CD8-positive, alpha-beta memory T cell (primary cell): ENCODE data around the gene DENND1B. TPM values are rescaled to one million over a fixed set of nuclear protein-coding genes. Genes with fewer than 3 reads are reported as not detected.
A peak's percentile ranks its signal among the peaks of the same experiment; 100 is the strongest.

ENCODE experiments used
- CTCF ChIA-PET: fragments of 350-600 bp; sonication (Branson Sonifier 250); formaldehyde crosslinking; loops from one replicate; lab custom pipeline; 2021; ENCODE audit warnings: antibody characterized with exemption; lab: Charles Lee
- POLR2A ChIA-PET: fragments of 350-600 bp; sonication (Branson Sonifier 250); formaldehyde crosslinking; loops from one replicate; lab custom pipeline; 2021; ENCODE audit warnings: antibody characterized with exemption; lab: Charles Lee
- DNase-seq, 5 donors: peaks; one replicate each; pipeline versions ENCODE4 v3.0.0 to v3.0.0-alpha.2; 2020 to 2022; ENCODE audit warnings: mixed read lengths in 1 of 5
- H3K27ac ChIP-seq: one replicate; pipeline ENCODE4 v1.7.0; 2013; ENCODE audit warnings: low read depth, mild to moderate bottlenecking, low read length, moderate library complexity
- H3K27me3 ChIP-seq: 2 replicates; pipeline ENCODE4 v1.7.0; 2013; ENCODE audit warnings: low read length, mild to moderate bottlenecking; ENCODE audit not compliant: insufficient read depth, poor library complexity, severe bottlenecking
- H3K36me3 ChIP-seq: 2 replicates; pipeline ENCODE4 v1.7.0; 2013; ENCODE audit warnings: mild to moderate bottlenecking, low read length, moderate library complexity; ENCODE audit not compliant: insufficient read depth
- H3K4me1 ChIP-seq: 2 replicates; pipeline ENCODE4 v1.7.0; 2013; ENCODE audit warnings: mild to moderate bottlenecking, low read length, moderate library complexity; ENCODE audit not compliant: insufficient read depth
- H3K4me3 ChIP-seq: 2 replicates; pipeline ENCODE4 v1.7.0; 2013; ENCODE audit warnings: mild to moderate bottlenecking, low read length
- H3K9me3 ChIP-seq: 2 replicates; pipeline ENCODE4 v1.7.0; 2013; ENCODE audit warnings: mild to moderate bottlenecking, low read length
- H3K27ac Mint-ChIP-seq, 8 donors: one replicate each; pipeline ENCODE4 v1.8.0; 2020 to 2021; ENCODE audit warnings: mixed read lengths in 8 of 8, mild to moderate bottlenecking in 6 of 8, inconsistent platforms in 3 of 8, moderate library complexity in 3 of 8
- H3K27me3 Mint-ChIP-seq, 2 donors: one replicate each; pipeline ENCODE4 v1.8.0; 2020 to 2021; ENCODE audit warnings: mixed read lengths in 2 of 2, mild to moderate bottlenecking in 1 of 2, moderate library complexity in 1 of 2
- H3K36me3 Mint-ChIP-seq, 3 donors: one replicate each; pipeline ENCODE4 v1.8.0; 2020 to 2021; ENCODE audit warnings: mixed read lengths in 3 of 3, inconsistent platforms in 1 of 3, mild to moderate bottlenecking in 1 of 3
- H3K4me1 Mint-ChIP-seq, 3 donors: one replicate each; pipeline ENCODE4 v1.8.0; 2020 to 2021; ENCODE audit warnings: mixed read lengths in 3 of 3, inconsistent platforms in 1 of 3, mild to moderate bottlenecking in 1 of 3
- H3K4me3 Mint-ChIP-seq, 7 donors: one replicate each; pipeline ENCODE4 v1.8.0; 2020 to 2021; ENCODE audit warnings: mixed read lengths in 7 of 7, mild to moderate bottlenecking in 6 of 7, moderate library complexity in 4 of 7, inconsistent platforms in 2 of 7
- H3K9me3 Mint-ChIP-seq, 5 donors: one replicate each; pipeline ENCODE4 v1.8.0; 2020 to 2022; ENCODE audit warnings: mixed read lengths in 5 of 5, mild to moderate bottlenecking in 3 of 5, moderate library complexity in 2 of 5, inconsistent platforms in 1 of 5
- polyA plus RNA-seq: library from polyadenylated mRNA; unstranded; fragments of 300-500 nt; fragmentation: Illumina TruSeq; gene quantifications from one replicate; pipeline ENCODE4 v1.2.3, GENCODE V29; 2021
- total RNA-seq, 2 experiments: library from RNA; stranded (reverse); gene quantifications; one replicate each; pipeline ENCODE4 v1.2.3, GENCODE V29; 2021

Gene DENND1B
- total and polyA plus RNA-seq, 3 experiments from 2014 or later = 10.6 to 14.8 (median 12.0) TPM

DNA sequence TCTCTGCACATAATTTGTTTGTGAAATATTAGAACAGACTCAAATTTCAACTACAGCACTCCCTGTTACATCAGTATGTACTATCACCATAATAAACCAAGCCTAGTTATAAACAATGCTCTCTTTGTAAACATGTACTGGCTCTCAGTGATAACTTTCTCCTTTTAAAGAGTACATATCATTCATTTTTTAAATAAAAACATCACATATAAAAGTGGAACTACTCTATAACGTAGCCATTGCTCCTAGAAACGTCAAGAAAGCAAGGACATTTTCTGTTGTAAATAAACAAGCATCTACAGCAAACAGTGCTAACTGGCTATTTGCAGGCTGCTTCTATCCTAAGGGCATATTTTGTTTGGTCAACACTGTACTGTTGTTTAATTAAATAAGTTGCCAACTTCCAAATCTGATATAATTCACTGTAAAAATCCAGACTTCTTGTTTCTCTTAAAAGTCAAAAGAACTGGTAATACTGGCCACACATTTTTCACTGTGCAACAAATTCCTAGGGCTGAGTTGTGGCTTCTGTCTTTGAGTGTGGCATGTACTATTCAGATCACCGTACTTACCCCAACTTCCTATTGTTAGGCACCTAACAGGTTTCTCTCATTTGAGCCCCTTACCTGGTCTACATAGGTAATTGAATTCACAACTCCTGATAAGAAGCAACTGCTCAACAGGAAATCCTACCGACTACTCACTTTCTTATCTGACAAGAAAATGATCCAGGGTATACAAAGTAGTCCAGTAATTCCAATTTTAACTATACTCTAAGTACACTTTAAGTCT, 111.9 kb downstream of the DENND1B start:
- peak overlapping the region in 1 of 8 donors; percentile 19 for H3K27ac Mint-ChIP-seq
- ChIA-PET POLR2A (no interaction called here), CTCF (no interaction called here)
- no peak overlapping the region for H3K4me3 ChIP-seq
- no peaks in the 10 kb centered on the region for H3K27me3 ChIP-seq
- H3K9me3 Mint-ChIP-seq = no peaks in the 10 kb centered on the region
- no peak overlapping the region for H3K27ac ChIP-seq
- no peaks in the 10 kb centered on the region for H3K9me3 ChIP-seq
- DNase-seq = no peak
- H3K4me1 Mint-ChIP-seq = peaks cover 15 to 37% (median 25%) of the 10 kb centered on the region in 3 donors
- no peaks in the 10 kb centered on the region for H3K27me3 Mint-ChIP-seq
- peaks cover 0 to 2% (median 0%) of the 10 kb centered on the region in 3 donors for H3K36me3 Mint-ChIP-seq
- H3K36me3 ChIP-seq = no peaks in the 10 kb centered on the region
- H3K4me1 ChIP-seq = peaks cover 5% of the 10 kb centered on the region
- H3K4me3 Mint-ChIP-seq = no peak overlapping the region

DNA sequence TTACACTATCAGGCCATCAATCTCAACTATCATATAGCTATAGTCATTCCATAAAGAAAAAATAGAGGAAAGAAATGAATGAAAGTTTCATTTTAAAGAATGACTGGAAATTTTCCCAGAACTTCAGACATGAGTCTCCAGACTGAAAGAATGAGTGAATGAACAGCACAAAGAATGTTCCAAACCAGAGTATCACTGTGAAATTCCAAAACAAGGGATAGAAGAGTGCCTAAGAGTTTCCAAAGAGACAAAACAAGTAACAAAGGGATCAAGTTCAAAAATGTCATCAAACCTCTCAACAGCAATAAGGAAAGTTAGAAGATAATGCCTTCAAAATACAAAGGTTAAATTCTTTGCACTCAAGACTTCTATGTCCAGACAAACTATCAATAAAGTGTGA, 114.9 kb downstream of the DENND1B start:
- Histone ChIP-seq H3K27me3 (no peaks in the 10 kb centered on the region), H3K9me3 (no peaks in the 10 kb centered on the region), H3K27ac (no peak overlapping the region), H3K4me1 (peaks cover 5% of the 10 kb centered on the region), H3K36me3 (no peaks in the 10 kb centered on the region), H3K4me3 (no peak overlapping the region)
- peaks cover 17 to 44% (median 29%) of the 10 kb centered on the region in 3 donors for H3K4me1 Mint-ChIP-seq
- DNase-seq = no peak
- peak overlapping the region in 3 of 8 donors; percentile 0 to 32 (median 12) for H3K27ac Mint-ChIP-seq
- no peaks in the 10 kb centered on the region for H3K27me3 Mint-ChIP-seq
- peaks cover 10 to 20% (median 12%) of the 10 kb centered on the region in 3 donors for H3K36me3 Mint-ChIP-seq
- no peak overlapping the region for H3K4me3 Mint-ChIP-seq
- CTCF ChIA-PET = no interaction called here
- POLR2A ChIA-PET = no interaction called here
- no peaks in the 10 kb centered on the region for H3K9me3 Mint-ChIP-seq

DNA sequence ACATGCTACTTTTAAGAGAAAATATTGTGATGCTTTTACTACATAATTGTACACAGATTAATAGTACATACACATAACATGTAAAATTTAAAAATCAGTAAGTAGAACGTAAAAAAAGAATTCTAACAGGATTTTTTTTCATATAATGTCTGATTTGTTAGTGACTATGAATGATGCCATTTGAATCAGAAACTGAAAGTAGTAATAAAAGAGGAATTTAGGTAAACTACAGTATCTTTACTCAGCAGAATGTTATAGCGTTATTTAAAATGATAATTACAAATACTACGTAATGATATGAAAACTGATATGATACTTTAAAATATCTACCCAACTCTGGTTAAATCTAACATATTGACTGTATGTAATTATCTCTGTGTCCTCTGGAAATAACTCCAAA, 116.1 kb downstream of the DENND1B start:
- Histone ChIP-seq H3K4me1 (peaks cover 5% of the 10 kb centered on the region), H3K36me3 (no peaks in the 10 kb centered on the region), H3K9me3 (no peaks in the 10 kb centered on the region), H3K4me3 (no peak overlapping the region), H3K27ac (no peak overlapping the region), H3K27me3 (no peaks in the 10 kb centered on the region)
- POLR2A ChIA-PET = no interaction called here
- Mint-ChIP-seq H3K4me1 (peaks cover 17 to 39% (median 26%) of the 10 kb centered on the region in 3 donors), H3K9me3 (no peaks in the 10 kb centered on the region), H3K27ac (no peak overlapping the region), H3K27me3 (no peaks in the 10 kb centered on the region), H3K36me3 (peaks cover 12 to 22% (median 13%) of the 10 kb centered on the region in 3 donors), H3K4me3 (peak overlapping the region in 3 of 7 donors; percentile 1 to 49 (median 37))
- CTCF ChIA-PET = no interaction called here
- no peak for DNase-seq

DNA sequence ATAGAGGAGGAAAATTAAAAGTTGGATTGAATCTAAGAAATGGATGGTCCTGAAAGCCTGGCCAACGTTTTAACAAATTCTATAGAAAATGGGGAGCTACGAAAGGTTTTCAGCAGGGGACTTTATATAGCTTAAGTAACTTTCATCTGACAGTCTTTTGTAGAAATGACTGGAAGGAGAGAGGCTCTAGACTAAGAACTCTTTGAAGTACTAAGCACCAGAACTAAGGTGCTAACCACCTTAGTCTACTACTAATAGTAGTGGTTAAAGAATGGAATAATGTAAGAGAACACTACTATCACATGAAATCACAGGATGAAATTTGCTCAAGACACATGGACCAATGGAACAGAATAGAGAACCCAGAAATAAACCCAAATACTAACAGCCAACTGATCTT, 126.1 kb downstream of the DENND1B start:
- Histone ChIP-seq H3K4me3 (no peak overlapping the region), H3K4me1 (no peaks in the 10 kb centered on the region), H3K27ac (no peak overlapping the region), H3K36me3 (no peaks in the 10 kb centered on the region), H3K9me3 (no peaks in the 10 kb centered on the region), H3K27me3 (no peaks in the 10 kb centered on the region)
- Mint-ChIP-seq H3K27me3 (no peaks in the 10 kb centered on the region), H3K9me3 (no peaks in the 10 kb centered on the region), H3K4me3 (no peak overlapping the region), H3K36me3 (peaks cover 13 to 27% (median 15%) of the 10 kb centered on the region in 3 donors), H3K4me1 (peaks cover 8 to 21% (median 20%) of the 10 kb centered on the region in 3 donors), H3K27ac (no peak overlapping the region)
- no peak for DNase-seq
- ChIA-PET POLR2A (no interaction called here), CTCF (no interaction called here)

DNA sequence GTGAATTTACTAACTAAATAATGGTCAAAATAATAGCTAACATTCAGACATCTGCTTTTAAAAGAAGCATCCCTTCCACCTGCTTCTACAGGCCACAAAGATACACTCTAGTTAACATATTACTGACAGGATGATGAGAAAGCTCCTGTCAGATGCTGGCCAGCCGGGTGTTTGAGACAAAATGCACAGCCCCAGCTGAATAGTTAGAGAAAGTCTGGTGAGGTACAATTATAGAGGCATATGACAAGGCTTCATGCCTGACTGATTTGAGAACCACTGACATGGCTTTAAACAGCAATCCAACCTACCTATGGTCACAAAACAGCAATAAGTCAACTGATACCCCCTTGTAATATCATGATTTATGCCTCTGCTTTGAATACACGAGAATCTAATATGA, 137.0 kb downstream of the DENND1B start:
- POLR2A ChIA-PET = no interaction called here
- no peak for DNase-seq

DNA sequence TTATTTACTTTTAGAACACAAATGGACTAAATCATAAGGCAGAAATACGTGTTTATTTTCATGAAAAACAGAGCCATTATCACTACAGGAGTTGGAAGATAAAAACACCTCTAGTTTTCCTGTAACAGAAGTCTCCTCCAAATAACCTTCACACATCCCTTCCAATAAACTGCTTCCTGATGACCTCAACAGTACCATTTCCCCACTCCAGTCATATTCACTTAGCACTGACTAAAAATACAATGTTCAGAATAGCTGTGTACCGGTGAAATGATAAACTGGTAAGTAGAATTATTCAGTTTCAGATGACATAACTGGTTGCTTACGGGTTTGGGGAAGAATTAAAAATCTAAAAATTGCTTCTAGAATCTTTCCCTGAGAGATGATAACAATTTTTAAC, 137.9 kb downstream of the DENND1B start:
- no peaks in the 10 kb centered on the region for H3K27me3 Mint-ChIP-seq
- CTCF ChIA-PET = no interaction called here
- H3K4me3 Mint-ChIP-seq = no peak overlapping the region

More for the DNA sequence above, 137.0 kb downstream of the DENND1B start:
- Mint-ChIP-seq H3K27me3 (no peaks in the 10 kb centered on the region), H3K4me1 (peaks cover 1 to 4% (median 1%) of the 10 kb centered on the region in 3 donors), H3K4me3 (no peak overlapping the region), H3K9me3 (no peaks in the 10 kb centered on the region), H3K27ac (no peak overlapping the region), H3K36me3 (peaks cover 14 to 56% (median 16%) of the 10 kb centered on the region in 3 donors)
- Histone ChIP-seq H3K27ac (no peak overlapping the region), H3K9me3 (no peaks in the 10 kb centered on the region), H3K4me1 (no peaks in the 10 kb centered on the region), H3K36me3 (no peaks in the 10 kb centered on the region), H3K4me3 (no peak overlapping the region), H3K27me3 (no peaks in the 10 kb centered on the region)
- CTCF ChIA-PET = no interaction called here

DNA sequence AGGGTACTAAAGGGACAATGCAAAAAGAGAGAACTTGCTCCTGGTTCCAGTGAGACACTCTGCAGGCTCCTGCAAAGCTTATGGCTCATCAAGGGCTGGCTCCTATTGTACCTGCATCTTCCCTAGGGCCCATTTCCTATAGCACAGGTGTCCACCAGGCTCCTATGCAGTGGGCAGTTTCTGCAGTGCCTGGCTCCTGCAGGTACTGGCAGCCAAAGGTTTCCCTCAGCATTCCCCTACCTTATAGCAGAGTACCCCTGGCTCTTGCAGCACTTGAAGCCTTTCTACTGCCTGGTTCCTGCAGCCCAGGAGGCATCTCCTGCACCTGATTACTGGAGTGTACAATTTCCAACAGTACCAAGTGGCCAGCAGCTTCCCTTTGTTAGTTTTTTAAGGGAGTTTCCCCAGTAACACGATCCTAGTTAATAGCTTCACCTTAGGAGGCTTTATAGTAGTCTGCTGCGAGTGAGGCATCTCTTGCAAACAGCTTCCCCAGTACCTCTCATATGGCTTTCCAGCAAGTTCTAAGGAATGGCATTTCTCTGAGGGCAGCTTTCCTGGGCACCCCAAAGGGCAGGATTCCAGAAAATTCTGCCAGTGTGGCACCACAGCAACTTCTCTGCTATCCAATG, 141.7 kb downstream of the DENND1B start:
- Mint-ChIP-seq H3K27ac (no peak overlapping the region), H3K4me1 (peaks cover 4 to 19% (median 8%) of the 10 kb centered on the region in 3 donors), H3K9me3 (peaks cover 0 to 10% (median 2%) of the 10 kb centered on the region in 5 donors), H3K4me3 (no peak overlapping the region), H3K27me3 (no peaks in the 10 kb centered on the region), H3K36me3 (peaks cover 23 to 49% (median 27%) of the 10 kb centered on the region in 3 donors)
- CTCF ChIA-PET = no interaction called here
- DNase-seq = no peak
- no peaks in the 10 kb centered on the region for H3K9me3 ChIP-seq
- POLR2A ChIA-PET = no interaction called here
- no peak overlapping the region for H3K4me3 ChIP-seq
- no peaks in the 10 kb centered on the region for H3K36me3 ChIP-seq
- no peak overlapping the region for H3K27ac ChIP-seq
- H3K4me1 ChIP-seq = no peaks in the 10 kb centered on the region
- H3K27me3 ChIP-seq = no peaks in the 10 kb centered on the region

More for the DNA sequence above, 137.9 kb downstream of the DENND1B start:
- peak overlapping the region in 1 of 8 donors; percentile 36 for H3K27ac Mint-ChIP-seq
- H3K9me3 Mint-ChIP-seq = no peaks in the 10 kb centered on the region
- no peak overlapping the region for H3K4me3 ChIP-seq
- H3K36me3 Mint-ChIP-seq = peaks cover 18 to 52% (median 22%) of the 10 kb centered on the region in 3 donors
- H3K4me1 ChIP-seq = no peaks in the 10 kb centered on the region
- no peaks in the 10 kb centered on the region for H3K27me3 ChIP-seq
- no peak for DNase-seq
- H3K27ac ChIP-seq = no peak overlapping the region
- no peaks in the 10 kb centered on the region for H3K36me3 ChIP-seq
- H3K4me1 Mint-ChIP-seq = peaks cover 1 to 12% (median 8%) of the 10 kb centered on the region in 3 donors
- H3K9me3 ChIP-seq = no peaks in the 10 kb centered on the region
- POLR2A ChIA-PET = no interaction called here

DNA sequence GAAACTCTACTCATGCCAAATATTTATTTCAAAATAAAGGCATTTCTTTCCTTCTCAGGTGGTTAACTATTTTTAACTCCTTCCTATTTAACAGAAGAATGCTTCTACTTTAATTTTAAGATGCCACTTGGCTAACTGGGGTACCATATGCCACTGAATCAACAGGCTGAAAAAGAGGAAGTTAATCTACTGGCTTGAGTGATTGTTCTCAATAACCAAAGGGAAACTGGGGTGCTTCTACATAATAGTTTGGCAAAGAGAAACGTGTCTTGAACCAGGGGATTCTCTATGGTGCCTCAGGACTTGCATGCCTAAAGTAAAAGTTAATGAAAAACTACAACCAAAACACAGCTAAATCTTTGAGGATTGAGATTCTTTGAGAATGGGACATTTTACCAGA, 142.6 kb downstream of the DENND1B start:
- peaks cover 25 to 45% (median 33%) of the 10 kb centered on the region in 3 donors for H3K36me3 Mint-ChIP-seq
- no peaks in the 10 kb centered on the region for H3K27me3 Mint-ChIP-seq
- H3K4me1 ChIP-seq = no peaks in the 10 kb centered on the region

More for the DNA sequence above, 142.6 kb downstream of the DENND1B start:
- no peak overlapping the region for H3K27ac Mint-ChIP-seq
- ChIA-PET POLR2A (no interaction called here), CTCF (no interaction called here)
- no peaks in the 10 kb centered on the region for H3K36me3 ChIP-seq
- H3K4me3 ChIP-seq = no peak overlapping the region
- peaks cover 1 to 10% (median 3%) of the 10 kb centered on the region in 5 donors for H3K9me3 Mint-ChIP-seq
- H3K9me3 ChIP-seq = no peaks in the 10 kb centered on the region
- peaks cover 4 to 19% (median 8%) of the 10 kb centered on the region in 3 donors for H3K4me1 Mint-ChIP-seq
- H3K4me3 Mint-ChIP-seq = no peak overlapping the region
- no peaks in the 10 kb centered on the region for H3K27me3 ChIP-seq
- no peak overlapping the region for H3K27ac ChIP-seq
- no peak for DNase-seq
